GM12878 (cell line): ENCODE data around the gene HMCN2. TPM values are rescaled to one million over a fixed set of nuclear protein-coding genes. Genes with fewer than 3 reads are reported as not detected.

Experiments
- ATAC-seq: fragments of 200-7000 bp; cut with Tn5 transposase; 3 replicates; pipeline ENCODE4 v1.9.1; 2020; ENCODE audit warnings: mild to moderate bottlenecking, moderate library complexity
- BruUV-seq: library from RNA; stranded (reverse); fragments of 400-500 nt; replicated peaks from 2 replicates; lab custom pipeline; 2021; lab: Mats Ljungman, UMichigan
- CTCF ChIA-PET: fragments of 300-600 bp; sonication (Branson Sonifier 250); formaldehyde crosslinking; extraction: SDS; loops from one replicate; lab custom pipeline; 2021; ENCODE audit warnings: inconsistent platforms; lab: Yijun Ruan, JAX
- POLR2A ChIA-PET: fragments of 350-600 bp; formaldehyde crosslinking; extraction: SDS; loops from one replicate; lab custom pipeline; 2021; ENCODE audit warnings: inconsistent platforms; lab: Charles Lee
- RAD21 ChIA-PET: fragments of 300-600 bp; sonication (Branson Sonifier 250); formaldehyde crosslinking; loops from one replicate; lab custom pipeline; 2023; ENCODE audit warnings: antibody characterized with exemption; ENCODE audit not compliant: unreplicated experiment; lab: Charles Lee
- SMC1A ChIA-PET: fragments of 300-600 bp; sonication (Branson Sonifier 250); formaldehyde crosslinking; loops from one replicate; lab custom pipeline; 2023; ENCODE audit not compliant: unreplicated experiment, uncharacterized antibody; lab: Charles Lee
- DNase-seq: peaks from one replicate; pipeline ENCODE4 v3.0.0-alpha.2; 2011; ENCODE audit warnings: low read depth, low spot score
- FAIRE-seq: peaks from 3 replicates; lab custom pipeline; 2011; peaks lifted over from hg19 to GRCh38; lab: Jason Lieb, UNC
- H2AFZ ChIP-seq: 2 replicates; pipeline ENCODE4 v1.6.0; 2011; ENCODE audit warnings: low read depth, low read length, control low read depth; ENCODE audit not compliant: control insufficient read depth
- H3K27ac ChIP-seq: 2 replicates; pipeline ENCODE4 v1.5.1; 2011; ENCODE audit warnings: control low read depth; ENCODE audit not compliant: control insufficient read depth, insufficient read depth
- H3K27me3 ChIP-seq, 2 experiments: replicated peaks in 1 of 2; 2 replicates each; pipeline versions ENCODE4 v1.6.0 to v1.6.1; 2011; ENCODE audit warnings: low read length in 1 of 2; ENCODE audit not compliant: control insufficient read depth in 2 of 2, insufficient read depth in 2 of 2
- H3K36me3 ChIP-seq, 2 experiments: 2 replicates each; pipeline ENCODE4 v1.5.1; 2011; ENCODE audit warnings: low read length in 1 of 2; ENCODE audit not compliant: control insufficient read depth in 2 of 2, insufficient read depth in 2 of 2
- H3K4me1 ChIP-seq: 2 replicates; pipeline ENCODE4 v1.6.1; 2011; ENCODE audit warnings: mild to moderate bottlenecking, low read length, moderate library complexity, mixed read lengths; ENCODE audit not compliant: control insufficient read depth, insufficient read depth
- H3K4me2 ChIP-seq: 2 replicates; pipeline ENCODE4 v1.6.0; 2011; ENCODE audit warnings: control low read depth; ENCODE audit not compliant: control insufficient read depth, insufficient read depth
- H3K4me3 ChIP-seq: fragments of 200-600 bp; sonication (generic); 2 replicates; pipeline ENCODE4 v1.5.1; 2016
- H3K79me2 ChIP-seq: 2 replicates; pipeline ENCODE4 v1.6.0; 2011; ENCODE audit warnings: low read length; ENCODE audit not compliant: control insufficient read depth, insufficient read depth
- H3K9ac ChIP-seq: 2 replicates; pipeline ENCODE4 v1.8.0; 2011; ENCODE audit warnings: low read length, control low read depth, mixed read lengths; ENCODE audit not compliant: control insufficient read depth, insufficient read depth
- H3K9me3 ChIP-seq: replicated peaks from 3 replicates; pipeline ENCODE4 v1.5.1; 2011; ENCODE audit warnings: mild to moderate bottlenecking, low read length; ENCODE audit not compliant: control insufficient read depth, insufficient read depth
- H4K20me1 ChIP-seq: 2 replicates; pipeline ENCODE4 v1.6.0; 2011; ENCODE audit not compliant: control insufficient read depth, insufficient read depth
- CBX5 ChIP-seq: sonication (generic); IDR thresholded peaks from 2 replicates; pipeline ENCODE4 v1.6.1; 2016; ENCODE audit warnings: low read depth, moderate library complexity, mild to moderate bottlenecking, inconsistent platforms
- CREB1 ChIP-seq: IDR thresholded peaks from 2 replicates; pipeline ENCODE4 v1.6.1; 2012; ENCODE audit warnings: low read depth, mild to moderate bottlenecking, inconsistent platforms
- CUX1 ChIP-seq: IDR thresholded peaks from 2 replicates; pipeline ENCODE4 v1.6.1; 2012; ENCODE audit warnings: improper control_type of control experiment, low read depth, low read length; ENCODE audit not compliant: insufficient replicate concordance
- IKZF1 ChIP-seq: fragments of 450-650 bp; conservative IDR thresholded peaks from 2 replicates; pipeline ENCODE4 v1.6.1; 2017; ENCODE audit warnings: antibody characterized with exemption, mild to moderate bottlenecking
- KDM1A ChIP-seq: fragments of 200-600 bp; sonication (generic); IDR thresholded peaks from 2 replicates; pipeline ENCODE4 v1.6.1; 2016; ENCODE audit warnings: borderline replicate concordance
- MTA2 ChIP-seq: fragments of 450-650 bp; IDR thresholded peaks from 2 replicates; pipeline ENCODE4 v1.6.1; 2016; ENCODE audit warnings: low read depth, mild to moderate bottlenecking, moderate library complexity
- NR2C1 ChIP-seq: fragments of 450-650 bp; IDR thresholded peaks from 2 replicates; pipeline ENCODE4 v1.6.1; 2017; ENCODE audit warnings: antibody characterized with exemption, mild to moderate bottlenecking, moderate library complexity
- RFX5 ChIP-seq: IDR thresholded peaks from 2 replicates; pipeline ENCODE4 v1.6.1; 2011; ENCODE audit warnings: low read depth, low read length, improper control_type of control experiment
- ZNF592 ChIP-seq: fragments of 450-650 bp; IDR thresholded peaks from 2 replicates; pipeline ENCODE4 v1.6.1; 2017; ENCODE audit warnings: mild to moderate bottlenecking, moderate library complexity
- WGBS: methylation state at CpG from one replicate; pipeline ENCODE4 v1.1.6; 2016; ENCODE audit warnings: low lambda C conversion rate; ENCODE audit not compliant: insufficient replicate concordance, insufficient coverage; ENCODE audit errors: missing lambda C conversion rate; 5-methylcytosine and 5-hydroxymethylcytosine counted together
- in situ Hi-C: fragments of 300-500 bp; cut with MboI; formaldehyde crosslinking; loops from 9 replicates; pipeline ENCODE4 v1.14.3; 2018; ENCODE audit warnings: mixed read lengths
- intact Hi-C: fragments of 100-400 bp; cut with micrococcal nuclease; formaldehyde crosslinking; loops from one replicate; pipeline ENCODE4 v1.14.2; 2022; ENCODE audit not compliant: unreplicated experiment
- polyA plus RNA-seq, 11 experiments: library from polyadenylated mRNA; depleted of rRNA in 4 of 11; unstranded in 6 of 11; stranded (reverse) in 5 of 11; fragments of >200 nt; fragmentation: Nextera tagmentation in 4 of 11; fragmentation: Illumina TruSeq in 1 of 11; extraction: Ambion mirVana in 4 of 11; extraction: Trizol in 1 of 11; gene quantifications; 1 replicate in 1 of 11; 2 replicates in 10 of 11; pipeline versions ENCODE4 v1.2.1 to v1.2.3, GENCODE V29; 2011 to 2016; ENCODE audit warnings: inconsistent platforms in 2 of 11, missing spikeins in 2 of 11, low read depth in 1 of 11
- total RNA-seq, 4 experiments: library from RNA; depleted of rRNA in 3 of 4; stranded (reverse); fragments of >200 nt in 3 of 4; fragmentation: Illumina TruSeq in 1 of 4; extraction: Trizol in 1 of 4; gene quantifications; 2 replicates each; pipeline versions ENCODE4 v1.2.1 to v1.2.3, GENCODE V29; 2013 to 2021

Gene HMCN2
- total and polyA plus RNA-seq, 10 of the 15 experiments (the other 5 are each of a cell fraction or from before 2014, with no cell fraction given): 0.04 TPM; not detected in 9

GRCh38 chr9:130425741-130426466 lies 160.3 kb downstream of the HMCN2 start:
- no TSS peak for BruUV-seq
- Histone ChIP-seq H3K4me2 (no peak overlapping the region), H3K4me1 (no peaks in the 10 kb centered on the region; the same call in 1 of the 2 replicates), H3K36me3 (no peaks in the 10 kb centered on the region), H4K20me1 (no peaks in the 10 kb centered on the region), H2AFZ (no peak overlapping the region), H3K27me3 (no peaks in the 10 kb centered on the region; a peak in 1 of 4 replicates), H3K9me3 (no peaks in the 10 kb centered on the region), H3K9ac (no peak overlapping the region), H3K79me2 (no peaks in the 10 kb centered on the region), H3K27ac (no peak overlapping the region), H3K4me3 (no peak overlapping the region)
- ChIA-PET CTCF (no interaction called here), RAD21 (no interaction called here), SMC1A (no interaction called here), POLR2A (interaction anchor here (0.6 to 0.7 kb wide), 2 partner anchors 497 to 608 kb away, joined by 3 to 6 read pairs; no protein-coding TSS in a partner anchor)
- intact Hi-C loops: no loop called here
- in situ Hi-C loops: no loop called here
- no peak for DNase-seq
- WGBS: 38% methylated on average over 21 of the region's 21 CpGs
- no peak for ATAC-seq
- TF ChIP-seq ZNF592 (no peak), MTA2 (no peak), CBX5 (no peak), RFX5 (no peak), NR2C1 (no peak), IKZF1 (no peak), CUX1 (no peak), CREB1 (no peak), KDM1A (no peak)
- FAIRE-seq: no peak
